Ascending aorta (tissue), 2 donors: Measurements from ENCODE around the gene FAM9B. TPM values are rescaled to one million over a fixed set of nuclear protein-coding genes. Genes with fewer than 3 reads are reported as not detected.

Source experiments
- DNase-seq, 2 donors: peaks; one replicate each; pipeline ENCODE4 v3.0.0-alpha.2; 2019; ENCODE audit warnings: low spot score in 2 of 2
- H3K27ac ChIP-seq, 2 donors: fragments of 200-600 bp; sonication (generic); one replicate each; pipeline ENCODE4 v1.5.1; 2016 to 2017; ENCODE audit warnings: mild to moderate bottlenecking in 1 of 2
- H3K27me3 ChIP-seq: fragments of 200-600 bp; sonication (generic); one replicate; pipeline ENCODE4 v1.5.1; 2017
- H3K36me3 ChIP-seq, 2 donors: fragments of 200-600 bp; sonication (generic); one replicate each; pipeline ENCODE4 v1.5.1; 2016
- H3K4me1 ChIP-seq, 2 donors: fragments of 200-600 bp; sonication (generic); one replicate each; pipeline ENCODE4 v1.5.1; 2016 to 2017; ENCODE audit warnings: mild to moderate bottlenecking in 1 of 2
- H3K4me3 ChIP-seq, 2 donors: fragments of 200-600 bp; sonication (generic); one replicate each; pipeline ENCODE4 v1.5.1; 2016 to 2017; ENCODE audit warnings: mild to moderate bottlenecking in 1 of 2
- H3K9me3 ChIP-seq, 2 donors: fragments of 200-600 bp; sonication (generic); one replicate each; pipeline ENCODE4 v1.5.1; 2016
- intact Hi-C: fragments of 100-400 bp; cut with DNase I; formaldehyde crosslinking; loops from one replicate; pipeline ENCODE4 v1.15.1; 2023
- total RNA-seq: library from RNA; depleted of rRNA; stranded (reverse); fragments of >200 nt; gene quantifications from one replicate; pipeline ENCODE4 v1.1.0, GENCODE V29; 2016
- TF ChIP-seq, protein P1 (sequence below), 3 experiments: fragments of 200-600 bp in 2 of 3; fragments of 450-650 bp in 1 of 3; sonication (generic) in 2 of 3; IDR thresholded peaks; one replicate each; pipeline ENCODE4 v1.5.1; 2016 to 2019; ENCODE audit warnings: antibody characterized with exemption in 3 of 3, mild to moderate bottlenecking in 1 of 3, moderate library complexity in 1 of 3

The FAM9B gene
- total RNA-seq, 1 donor from 2014 or later: not detected

GRCh38 chrX:9003041-9003440 is 30.9 kb downstream of the FAM9B start:
- Histone ChIP-seq H3K27ac (no peak overlapping the region), H3K27me3 (no peaks in the 10 kb centered on the region), H3K4me1 (no peaks in the 10 kb centered on the region), H3K36me3 (no peaks in the 10 kb centered on the region), H3K4me3 (no peak overlapping the region), H3K9me3 (no peaks in the 10 kb centered on the region)
- DNase-seq: no peak
- TF ChIP-seq, protein P1, sequence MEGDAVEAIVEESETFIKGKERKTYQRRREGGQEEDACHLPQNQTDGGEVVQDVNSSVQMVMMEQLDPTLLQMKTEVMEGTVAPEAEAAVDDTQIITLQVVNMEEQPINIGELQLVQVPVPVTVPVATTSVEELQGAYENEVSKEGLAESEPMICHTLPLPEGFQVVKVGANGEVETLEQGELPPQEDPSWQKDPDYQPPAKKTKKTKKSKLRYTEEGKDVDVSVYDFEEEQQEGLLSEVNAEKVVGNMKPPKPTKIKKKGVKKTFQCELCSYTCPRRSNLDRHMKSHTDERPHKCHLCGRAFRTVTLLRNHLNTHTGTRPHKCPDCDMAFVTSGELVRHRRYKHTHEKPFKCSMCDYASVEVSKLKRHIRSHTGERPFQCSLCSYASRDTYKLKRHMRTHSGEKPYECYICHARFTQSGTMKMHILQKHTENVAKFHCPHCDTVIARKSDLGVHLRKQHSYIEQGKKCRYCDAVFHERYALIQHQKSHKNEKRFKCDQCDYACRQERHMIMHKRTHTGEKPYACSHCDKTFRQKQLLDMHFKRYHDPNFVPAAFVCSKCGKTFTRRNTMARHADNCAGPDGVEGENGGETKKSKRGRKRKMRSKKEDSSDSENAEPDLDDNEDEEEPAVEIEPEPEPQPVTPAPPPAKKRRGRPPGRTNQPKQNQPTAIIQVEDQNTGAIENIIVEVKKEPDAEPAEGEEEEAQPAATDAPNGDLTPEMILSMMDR (IDR thresholded peaks at IDR 0.05): no peak
- intact Hi-C loops: no loop called here

DNA sequence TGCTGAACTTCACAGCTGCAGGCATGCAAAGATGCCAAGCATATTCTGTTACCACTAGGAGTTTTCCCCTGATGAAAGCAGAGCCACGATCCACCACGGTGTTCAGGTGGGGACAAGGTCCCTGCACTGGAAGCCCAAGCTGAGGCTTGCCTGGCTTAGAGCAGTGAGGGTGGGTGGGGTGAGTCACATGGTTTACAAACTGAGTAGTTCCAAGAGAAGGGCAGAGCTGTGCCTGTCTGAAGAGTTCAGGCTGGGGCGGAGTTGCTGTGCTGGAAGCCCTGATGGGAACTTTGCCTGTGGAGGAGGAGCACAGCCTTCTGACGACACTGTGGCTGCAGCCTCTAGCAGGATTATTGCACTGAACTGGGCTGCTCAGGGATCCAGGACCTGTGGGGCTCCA is 45.5 kb downstream of the FAM9B start:
- no peak for DNase-seq
- H3K27me3 ChIP-seq: no peaks in the 10 kb centered on the region
- intact Hi-C loops: no loop called here

DNA sequence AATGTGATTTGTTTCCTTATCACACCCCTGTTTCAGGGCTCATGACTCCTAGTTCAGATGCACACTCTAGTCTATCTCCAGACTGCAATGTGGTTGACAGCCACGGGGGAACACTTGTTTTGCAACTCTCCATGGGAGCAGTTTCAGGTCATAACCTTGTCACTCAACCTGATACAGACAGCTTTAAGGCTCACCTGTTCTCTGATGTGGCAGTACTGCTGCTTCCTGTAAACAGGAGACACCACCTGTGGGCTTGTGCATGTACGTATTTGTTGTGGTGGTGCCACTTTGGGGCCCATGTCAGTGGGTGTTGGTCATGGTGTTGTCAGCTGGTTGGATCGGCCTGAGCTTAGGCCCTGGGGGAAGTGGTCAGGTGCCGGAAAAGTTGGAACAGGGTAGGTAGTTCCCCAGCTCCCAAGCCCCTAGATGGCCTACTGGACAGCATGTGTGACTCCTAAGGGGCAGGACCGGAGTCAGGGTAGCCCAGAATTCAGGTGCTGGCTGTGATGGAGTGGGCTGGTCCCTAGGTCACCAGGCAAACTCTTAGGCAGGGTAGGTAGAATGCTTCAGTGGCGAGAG is 46.2 kb downstream of the FAM9B start:
- intact Hi-C loops: no loop called here
- no peaks in the 10 kb centered on the region for H3K36me3 ChIP-seq
- TF ChIP-seq, protein P1 (IDR thresholded peaks at IDR 0.05): no peak

More for the DNA sequence above, 45.5 kb downstream of the FAM9B start:
- Histone ChIP-seq H3K4me1 (no peaks in the 10 kb centered on the region), H3K27ac (no peak overlapping the region), H3K4me3 (no peak overlapping the region), H3K9me3 (no peaks in the 10 kb centered on the region), H3K36me3 (no peaks in the 10 kb centered on the region)
- TF ChIP-seq, protein P1 (IDR thresholded peaks at IDR 0.05): no peak

GRCh38 chrX:8984231-8984630 is 49.7 kb downstream of the FAM9B start:
- Histone ChIP-seq H3K27ac (no peak overlapping the region), H3K4me3 (no peak overlapping the region), H3K27me3 (no peaks in the 10 kb centered on the region), H3K4me1 (no peaks in the 10 kb centered on the region), H3K9me3 (no peaks in the 10 kb centered on the region), H3K36me3 (no peaks in the 10 kb centered on the region)
- no peak for DNase-seq
- TF ChIP-seq, protein P1 (IDR thresholded peaks at IDR 0.05): no peak
- intact Hi-C loops: no loop called here

More for the DNA sequence above, 46.2 kb downstream of the FAM9B start:
- H3K9me3 ChIP-seq: no peaks in the 10 kb centered on the region
- H3K4me1 ChIP-seq: no peaks in the 10 kb centered on the region
- H3K27me3 ChIP-seq: no peaks in the 10 kb centered on the region
- no peak for DNase-seq
- no peak overlapping the region for H3K27ac ChIP-seq
- no peak overlapping the region for H3K4me3 ChIP-seq

DNA sequence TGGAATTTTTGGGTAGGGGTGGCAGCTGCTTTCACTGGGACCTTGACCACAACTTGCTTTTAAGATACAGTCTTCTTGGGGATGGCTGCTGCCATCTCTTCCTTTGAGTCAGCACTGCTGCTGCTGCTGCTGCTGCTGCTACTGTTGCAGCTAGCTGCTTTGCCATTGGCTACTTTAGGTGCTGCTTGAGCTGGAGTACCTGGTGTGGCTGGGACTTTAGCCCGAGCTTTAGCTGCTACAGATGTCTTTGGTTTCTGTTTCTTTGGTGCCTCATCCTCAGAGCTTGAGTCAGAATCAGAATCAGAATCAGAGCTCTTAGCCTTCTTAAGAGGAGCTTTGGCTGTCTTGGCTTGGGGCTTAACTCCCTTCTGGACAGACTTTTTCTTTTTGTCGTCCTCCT is 52.2 kb downstream of the FAM9B start:
- H3K27ac ChIP-seq: no peak overlapping the region
- no peaks in the 10 kb centered on the region for H3K27me3 ChIP-seq
- DNase-seq: no peak
- no peaks in the 10 kb centered on the region for H3K4me1 ChIP-seq
- intact Hi-C loops: no loop called here
- H3K36me3 ChIP-seq: no peaks in the 10 kb centered on the region
- H3K9me3 ChIP-seq: no peaks in the 10 kb centered on the region
- TF ChIP-seq, protein P1 (IDR thresholded peaks at IDR 0.05): no peak
- H3K4me3 ChIP-seq: no peak overlapping the region

DNA sequence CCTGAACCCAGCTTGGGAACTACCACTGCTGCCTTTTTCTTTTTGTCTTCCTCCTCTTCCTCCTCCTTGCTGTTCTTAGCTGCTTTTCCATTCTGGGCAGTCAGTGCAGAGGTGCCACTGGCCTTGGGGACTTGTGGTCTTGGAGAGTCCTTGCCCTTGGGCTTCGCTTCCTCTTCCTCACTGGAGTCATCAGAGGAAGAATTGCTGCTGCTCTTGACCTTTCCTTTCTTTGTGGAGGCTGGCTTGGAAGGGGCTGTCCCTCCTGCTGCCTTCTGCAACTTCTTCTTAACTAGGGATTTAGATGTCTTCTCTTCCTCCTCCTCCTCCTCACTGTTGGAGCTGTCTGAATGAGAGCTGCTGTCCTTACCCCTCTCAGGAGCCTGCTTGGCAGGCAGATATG is 53.2 kb downstream of the FAM9B start:
- intact Hi-C loops: no loop called here

More for the DNA sequence above, 53.2 kb downstream of the FAM9B start:
- Histone ChIP-seq H3K4me3 (no peak overlapping the region), H3K36me3 (no peaks in the 10 kb centered on the region), H3K27me3 (no peaks in the 10 kb centered on the region), H3K27ac (no peak overlapping the region), H3K9me3 (no peaks in the 10 kb centered on the region), H3K4me1 (no peaks in the 10 kb centered on the region)
- DNase-seq: no peak
- TF ChIP-seq, protein P1 (IDR thresholded peaks at IDR 0.05): no peak
